Kidney (tissue), 14 donors: ENCODE measurements around the gene AKR1B15. TPM values are rescaled to one million over a fixed set of nuclear protein-coding genes. Genes with fewer than 3 reads are reported as not detected.

Source experiments
- DNase-seq, 5 donors: peaks; one replicate each; pipeline ENCODE4 v3.0.0-alpha.2; 2013 to 2020
- FAIRE-seq: peaks from 2 replicates; lab custom pipeline; 2012; peaks lifted over from hg19 to GRCh38; lab: Jason Lieb, UNC
- H3K27ac ChIP-seq, 2 donors: one replicate each; pipeline ENCODE4 v1.7.0; 2013; ENCODE audit warnings: low read depth in 2 of 2, low read length in 2 of 2, inconsistent platforms in 1 of 2
- H3K27me3 ChIP-seq: one replicate; pipeline ENCODE4 v1.7.1; 2013; ENCODE audit warnings: low read length, inconsistent platforms; ENCODE audit not compliant: control insufficient read depth, insufficient read depth
- H3K36me3 ChIP-seq, 3 donors: one replicate each; pipeline versions ENCODE4 v1.7.0 to v1.7.1; 2013; ENCODE audit warnings: low read length in 3 of 3, control low read depth in 1 of 3, inconsistent platforms in 1 of 3; ENCODE audit not compliant: insufficient read depth in 3 of 3, control insufficient read depth in 2 of 3
- H3K4me1 ChIP-seq, 3 donors: one replicate each; pipeline versions ENCODE4 v1.7.0 to v1.7.1; 2013; ENCODE audit warnings: low read length in 3 of 3, inconsistent platforms in 1 of 3, low read depth in 1 of 3; ENCODE audit not compliant: control insufficient read depth in 2 of 3, insufficient read depth in 2 of 3
- H3K4me3 ChIP-seq, 3 donors: one replicate each; pipeline versions ENCODE4 v1.7.0 to v1.8.1; 2013; ENCODE audit warnings: low read length in 3 of 3, control low read depth in 1 of 3, inconsistent platforms in 1 of 3
- H3K9ac ChIP-seq, 3 donors: one replicate each; pipeline versions ENCODE4 v1.7.0 to v1.7.1; 2013; ENCODE audit warnings: low read length in 3 of 3, control low read depth in 1 of 3, inconsistent platforms in 1 of 3
- H3K9me3 ChIP-seq, 3 donors: one replicate each; pipeline versions ENCODE4 v1.7.0 to v1.7.1; 2013; ENCODE audit warnings: low read length in 3 of 3, control low read depth in 1 of 3, inconsistent platforms in 1 of 3; ENCODE audit not compliant: control insufficient read depth in 2 of 3, insufficient read depth in 1 of 3
- intact Hi-C: fragments of 100-400 bp; cut with DNase I; formaldehyde crosslinking; loops from one replicate; pipeline ENCODE4 v1.11.1; 2022
- polyA plus RNA-seq: library from polyadenylated mRNA; stranded (reverse); fragments of 350-450 nt; fragmentation: Illumina TruSeq; extraction: RNeasy Lipid Tissue Mini Kit (QIAGEN cat#74804); gene quantifications from one replicate; pipeline ENCODE4 v1.2.3, GENCODE V29; 2014; ENCODE audit warnings: low read depth, low replicate concordance; ENCODE audit not compliant: insufficient read depth
- total RNA-seq: library from RNA; stranded (reverse); fragmentation: NEBNext Ultra II Directional; extraction: Animal tissue kit (Norgen Biotek cat#: 25700); gene quantifications from one replicate; pipeline ENCODE4 v1.2.1, GENCODE V29; 2021
- TF ChIP-seq, protein P1 (sequence below): IDR thresholded peaks from 3 replicates; pipeline ENCODE4 v1.5.1; 2012; ENCODE audit warnings: mild to moderate bottlenecking, moderate library complexity, borderline replicate concordance; ENCODE audit not compliant: insufficient read depth; ENCODE audit errors: extremely low read depth
- donor health status: control.
- donor health status: control.
- donor health status: control.
- donor health status: control.
- donor health status: control.
- donor health status: DM: yes; HTN: yes; CAD: no.
- donor health status: Normal renal cell carcinoma (clear cell type).

AKR1B15 gene
- total and polyA plus RNA-seq, 2 donors from 2014 or later = not detected

- intact Hi-C loops = no loop called here
- no peaks in the 10 kb centered on the region for H3K27me3 ChIP-seq
- no peaks in the 10 kb centered on the region for H3K4me1 ChIP-seq
- no peak overlapping the region for H3K27ac ChIP-seq
- DNase-seq = no peak
- TF ChIP-seq, protein P1, sequence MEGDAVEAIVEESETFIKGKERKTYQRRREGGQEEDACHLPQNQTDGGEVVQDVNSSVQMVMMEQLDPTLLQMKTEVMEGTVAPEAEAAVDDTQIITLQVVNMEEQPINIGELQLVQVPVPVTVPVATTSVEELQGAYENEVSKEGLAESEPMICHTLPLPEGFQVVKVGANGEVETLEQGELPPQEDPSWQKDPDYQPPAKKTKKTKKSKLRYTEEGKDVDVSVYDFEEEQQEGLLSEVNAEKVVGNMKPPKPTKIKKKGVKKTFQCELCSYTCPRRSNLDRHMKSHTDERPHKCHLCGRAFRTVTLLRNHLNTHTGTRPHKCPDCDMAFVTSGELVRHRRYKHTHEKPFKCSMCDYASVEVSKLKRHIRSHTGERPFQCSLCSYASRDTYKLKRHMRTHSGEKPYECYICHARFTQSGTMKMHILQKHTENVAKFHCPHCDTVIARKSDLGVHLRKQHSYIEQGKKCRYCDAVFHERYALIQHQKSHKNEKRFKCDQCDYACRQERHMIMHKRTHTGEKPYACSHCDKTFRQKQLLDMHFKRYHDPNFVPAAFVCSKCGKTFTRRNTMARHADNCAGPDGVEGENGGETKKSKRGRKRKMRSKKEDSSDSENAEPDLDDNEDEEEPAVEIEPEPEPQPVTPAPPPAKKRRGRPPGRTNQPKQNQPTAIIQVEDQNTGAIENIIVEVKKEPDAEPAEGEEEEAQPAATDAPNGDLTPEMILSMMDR = no peak
- no peaks in the 10 kb centered on the region for H3K9me3 ChIP-seq
- no peak overlapping the region for H3K4me3 ChIP-seq
- H3K36me3 ChIP-seq = no peaks in the 10 kb centered on the region
- no peak overlapping the region for H3K9ac ChIP-seq
- FAIRE-seq = no peak
Observed at GRCh38 chr7:134627109-134627774, 78.3 kb downstream of the AKR1B15 start.

GRCh38 chr7:134627775-134628153 is 78.9 kb downstream of the AKR1B15 start:
- Histone ChIP-seq H3K4me1 (no peaks in the 10 kb centered on the region), H3K36me3 (no peaks in the 10 kb centered on the region), H3K4me3 (no peak overlapping the region), H3K27me3 (no peaks in the 10 kb centered on the region), H3K27ac (no peak overlapping the region), H3K9me3 (no peaks in the 10 kb centered on the region), H3K9ac (no peak overlapping the region)
- intact Hi-C loops = no loop called here
- DNase-seq (no peak), FAIRE-seq (no peak)
- TF ChIP-seq, protein P1 = no peak

DNA sequence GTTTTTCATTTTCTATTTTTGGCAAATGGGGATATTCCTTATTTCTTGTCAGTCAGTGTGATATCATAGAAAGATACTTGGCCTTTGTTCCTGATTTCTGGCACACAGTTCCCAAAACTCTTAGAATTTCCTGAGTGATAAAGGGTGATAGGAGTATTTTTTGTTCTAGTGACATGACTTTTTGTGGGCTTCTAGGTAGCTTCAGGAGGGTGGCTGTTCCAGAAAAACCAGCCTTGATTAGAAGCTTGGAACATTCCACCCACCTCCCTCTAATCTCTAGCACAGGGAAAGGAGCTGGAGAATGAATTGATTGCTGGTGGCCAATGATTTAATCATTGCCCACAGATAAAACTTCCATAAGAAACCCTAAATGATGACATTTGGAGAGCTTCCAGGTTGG is 80.5 kb downstream of the AKR1B15 start:
- Histone ChIP-seq H3K9ac (no peak overlapping the region), H3K4me3 (no peak overlapping the region), H3K36me3 (no peaks in the 10 kb centered on the region), H3K9me3 (no peaks in the 10 kb centered on the region), H3K27ac (no peak overlapping the region), H3K4me1 (no peaks in the 10 kb centered on the region), H3K27me3 (no peaks in the 10 kb centered on the region)
- FAIRE-seq (no peak), DNase-seq (no peak)
- intact Hi-C loops = no loop called here
- TF ChIP-seq, protein P1 = no peak

Other genes starting within 250 kb of the AKR1B15 start
- gene SLC35B4, start 232.2 kb upstream of the AKR1B15 start, total RNA-seq = 12.9 TPM
- gene SLC35B4, start 232.2 kb upstream of the AKR1B15 start, polyA plus RNA-seq = 19.6 TPM
- gene AKR1B1, start 90.0 kb upstream of the AKR1B15 start, total RNA-seq = 93.8 TPM
- 183 TPM for gene AKR1B1, start 90.0 kb upstream of the AKR1B15 start, polyA plus RNA-seq
- 1.8 TPM for gene AKR1B10, start 21.5 kb upstream of the AKR1B15 start, total RNA-seq
- gene AKR1B10, start 21.5 kb upstream of the AKR1B15 start, polyA plus RNA-seq = 2.2 TPM
- 21.2 TPM for gene BPGM, start 97.7 kb downstream of the AKR1B15 start, total RNA-seq
- 53.5 TPM for gene BPGM, start 97.7 kb downstream of the AKR1B15 start, polyA plus RNA-seq
- 218 TPM for gene CALD1, start 230.5 kb downstream of the AKR1B15 start, total RNA-seq
- 72.7 TPM for gene CALD1, start 230.5 kb downstream of the AKR1B15 start, polyA plus RNA-seq